NOMO-1 treated with DMSO at 0.1 percent for 48 hours (cell line): Measurements from ENCODE around the gene KLF12.

Experiments
- DNase-seq: peaks from one replicate; lab custom pipeline; 2025; ENCODE audit not compliant: unreplicated experiment; lab: John Stamatoyannopoulos, UW

Gene KLF12

DNA sequence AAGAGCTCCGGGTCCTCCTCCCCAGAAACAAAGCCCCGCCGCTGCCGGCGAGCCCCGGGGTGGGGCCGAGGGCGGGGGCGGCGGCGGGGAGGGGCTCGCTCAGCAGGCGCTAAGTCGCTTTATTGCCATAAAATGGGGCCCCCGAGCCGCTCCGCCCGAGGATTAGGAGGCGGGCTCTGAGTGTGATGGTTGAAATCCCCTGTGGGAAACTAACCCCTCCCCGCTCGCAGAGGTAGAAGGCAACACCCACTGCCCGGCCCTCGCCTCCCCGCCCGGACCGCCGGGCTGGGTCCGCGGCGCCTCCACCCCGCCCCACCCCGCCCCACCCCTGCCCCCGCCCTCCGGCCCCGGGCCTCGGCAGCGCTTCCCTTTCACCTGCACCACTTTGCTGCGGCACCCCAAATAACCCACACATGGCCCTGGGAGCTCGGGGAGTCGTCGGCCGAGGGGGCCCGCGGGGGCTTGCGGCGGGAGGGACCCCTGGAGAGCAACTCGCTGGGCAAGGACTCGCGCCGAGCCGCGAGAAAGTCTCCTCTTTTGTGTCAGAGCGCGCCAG is at the start of gene KLF12:
TSS of gene KLF12 (minus strand) at position 184 of the 556 bp plus-strand sequence.
- DNase-seq: peak; percentile 3

DNA sequence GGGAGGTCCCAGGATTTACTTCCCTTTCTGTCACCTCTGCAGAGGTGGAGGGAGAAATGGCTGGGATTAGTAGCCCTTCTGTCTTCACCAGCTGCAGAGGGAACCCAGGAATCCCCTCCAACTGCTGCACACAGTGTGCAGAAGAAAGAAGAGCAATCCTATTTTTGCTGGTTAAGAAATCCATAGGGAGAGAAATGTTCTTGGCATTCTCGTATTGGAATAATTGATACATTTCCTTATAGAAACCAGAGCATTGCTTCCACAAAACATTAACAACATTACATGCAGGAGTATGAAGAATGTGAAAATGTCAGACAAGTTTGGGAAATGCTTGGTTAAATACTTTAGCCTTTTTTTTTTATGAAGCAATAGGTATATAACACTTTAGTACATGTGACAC is 48.3 kb upstream of the KLF12 start:
- no peak for DNase-seq

DNA sequence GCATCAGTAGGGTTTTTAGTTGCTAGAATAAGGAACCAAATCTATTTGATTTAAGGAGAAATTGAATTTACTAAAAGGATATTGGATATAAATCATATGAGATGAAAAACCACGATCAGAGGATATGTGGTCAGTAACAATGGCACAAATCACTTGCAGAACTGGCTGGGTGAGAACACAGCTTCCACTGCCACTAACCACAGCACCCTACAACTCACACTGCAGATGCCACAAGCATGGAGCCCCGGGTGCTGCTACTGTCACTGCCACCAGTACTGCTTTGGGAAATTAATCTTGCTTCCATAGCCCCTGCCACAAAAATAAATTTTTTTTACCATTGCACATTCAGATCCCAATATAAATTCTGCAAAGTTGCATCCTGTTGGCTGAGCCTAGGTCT is 40.6 kb upstream of the KLF12 start:
- DNase-seq: no peak

DNA sequence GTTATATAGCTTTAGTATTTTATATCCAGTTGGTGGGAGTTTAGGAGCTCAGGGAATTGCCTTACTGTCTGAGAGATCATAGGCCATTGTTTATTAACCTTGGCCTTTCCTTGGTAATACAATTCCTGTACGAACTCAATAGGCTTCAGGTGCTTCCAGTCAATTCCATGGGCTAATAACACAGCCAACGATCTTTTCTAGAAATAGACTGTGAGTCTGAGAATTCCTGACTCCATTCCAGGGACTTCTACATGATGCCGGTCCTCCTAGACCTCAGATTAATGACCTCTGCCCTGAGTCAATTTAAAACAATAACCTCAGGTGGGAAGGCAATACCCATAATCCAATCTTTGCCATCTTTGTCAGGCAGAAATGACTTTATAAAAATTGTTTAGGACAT is 39.6 kb upstream of the KLF12 start:
- no peak for DNase-seq

DNA sequence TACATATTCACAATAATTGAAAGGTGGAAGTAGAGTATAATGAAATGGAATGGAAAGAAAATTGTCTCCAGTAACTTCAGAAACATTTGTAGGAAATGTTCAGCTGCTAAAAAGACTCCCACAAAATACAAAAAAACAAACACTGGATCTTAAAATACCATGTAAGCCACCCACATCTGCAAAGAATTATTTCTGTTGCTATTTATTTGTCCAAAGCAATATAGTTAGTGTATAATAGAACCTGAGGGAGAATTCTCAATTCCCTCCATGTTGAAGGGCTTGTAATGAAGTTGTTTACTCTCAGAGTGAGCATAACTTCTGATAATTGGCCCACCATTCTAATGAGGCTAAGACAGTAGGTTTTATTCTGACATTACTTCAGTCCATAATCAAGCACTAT is 37.4 kb upstream of the KLF12 start:
- DNase-seq: no peak

DNA sequence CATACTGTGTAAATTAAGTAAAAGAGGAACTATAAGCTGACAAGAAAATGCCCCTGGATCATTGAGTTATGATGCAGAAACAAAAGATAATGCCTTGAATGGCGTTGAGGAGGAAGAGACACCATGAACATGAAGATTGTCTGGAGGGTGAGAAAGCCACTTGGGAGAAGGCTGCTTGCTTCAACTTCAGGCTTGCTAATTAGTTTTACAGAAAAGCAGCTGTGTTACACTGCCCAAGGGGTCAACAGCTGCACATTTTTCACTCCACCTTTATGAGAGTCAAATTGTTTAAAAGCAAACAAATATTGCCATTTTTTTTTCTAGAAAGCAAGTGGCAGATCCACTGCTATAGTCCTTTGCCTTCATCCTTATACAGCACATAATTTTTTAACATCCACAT is 35.5 kb upstream of the KLF12 start:
- no peak for DNase-seq

DNA sequence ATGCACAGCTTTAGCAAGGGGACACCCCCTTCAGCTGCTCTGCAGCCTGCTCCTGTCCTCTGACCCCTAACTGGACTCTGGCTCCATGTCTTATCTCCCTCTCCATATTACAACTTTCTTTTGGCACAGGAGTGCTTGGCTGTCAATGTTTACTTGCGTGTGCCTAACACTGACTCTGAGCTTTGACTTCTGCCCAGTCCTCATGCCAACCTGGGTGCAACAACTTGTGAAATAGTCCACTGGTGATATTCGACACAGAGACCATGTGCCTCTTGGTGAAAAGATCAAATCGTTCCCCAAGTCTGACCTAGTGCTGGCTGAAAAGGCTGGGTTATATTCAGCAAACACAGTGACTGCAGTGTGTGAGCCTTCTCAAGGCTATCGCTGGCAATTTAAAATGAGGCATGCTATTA is 34.1 kb upstream of the KLF12 start:
- no peak for DNase-seq

DNA sequence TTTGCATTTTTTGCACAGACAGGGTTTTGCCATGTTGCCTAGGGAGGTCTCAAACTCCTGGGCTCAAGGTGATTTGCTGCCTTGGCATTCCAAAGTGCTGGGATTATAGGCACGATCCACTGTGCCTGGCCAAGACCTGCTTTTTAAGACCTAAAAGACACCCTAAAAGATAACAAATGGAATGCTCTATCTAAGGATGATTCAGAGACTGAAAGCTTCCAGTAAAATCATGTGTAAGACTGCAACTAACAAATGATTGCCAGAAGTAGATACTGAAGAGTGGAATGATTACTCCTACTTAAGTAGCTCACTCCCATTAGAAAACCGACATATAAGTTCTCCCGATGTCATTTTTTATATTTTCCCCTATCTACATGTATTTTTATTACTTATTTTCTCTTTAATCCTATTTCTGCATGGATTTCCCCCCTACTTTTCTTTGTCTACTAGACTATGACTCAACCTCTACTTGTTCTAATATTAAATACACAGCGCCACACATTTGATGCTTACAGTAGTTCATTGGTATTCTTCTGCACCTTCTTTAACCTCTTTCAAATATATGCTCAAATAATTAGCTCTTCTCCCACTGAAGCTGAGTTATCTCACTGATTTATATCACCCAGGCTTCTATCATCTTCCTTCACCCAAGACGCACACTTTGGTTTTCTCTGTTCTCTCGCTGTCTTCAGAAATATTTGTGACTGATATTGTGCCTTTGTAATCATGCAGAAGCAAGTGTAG is 32.2 kb upstream of the KLF12 start:
- no peak for DNase-seq

DNA sequence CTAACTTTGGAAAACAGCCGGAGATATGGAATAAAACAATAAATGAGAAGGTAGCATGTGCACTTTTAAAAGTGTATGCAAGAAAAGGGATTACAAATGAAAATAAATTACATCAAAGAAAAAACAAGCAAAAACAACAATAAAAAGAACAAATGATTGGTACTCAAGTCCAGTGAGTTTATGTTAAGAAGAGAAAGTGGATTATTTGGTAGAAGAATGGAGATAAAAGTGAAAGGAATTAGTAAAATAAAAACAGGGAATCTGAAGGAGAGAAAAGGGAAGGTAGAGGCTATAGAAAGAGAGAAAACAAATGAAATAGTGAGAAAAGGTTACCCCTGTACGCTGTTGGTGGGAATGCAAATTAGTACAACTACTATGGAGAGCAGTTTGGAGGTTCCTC is 28.6 kb upstream of the KLF12 start:
- DNase-seq: no peak

DNA sequence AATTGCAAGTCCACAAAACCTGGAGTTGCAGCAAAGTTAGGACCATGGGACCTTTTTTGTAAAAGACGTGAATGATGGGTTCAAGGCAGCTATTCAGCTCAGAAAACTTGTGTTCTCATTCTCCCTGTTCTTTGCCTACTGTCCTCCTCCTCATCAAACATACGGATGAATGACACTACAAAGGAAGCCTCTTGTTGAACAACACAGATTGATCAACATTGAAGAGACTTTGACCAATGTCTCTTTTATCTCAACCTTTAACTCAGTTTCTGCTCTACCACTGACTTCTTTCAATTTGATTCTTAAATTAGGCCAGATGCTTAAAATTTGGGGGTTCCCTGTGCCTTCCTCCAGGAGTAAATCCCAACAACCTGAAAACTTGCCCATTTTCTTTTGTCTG is 27.9 kb upstream of the KLF12 start:
- DNase-seq: no peak

DNA sequence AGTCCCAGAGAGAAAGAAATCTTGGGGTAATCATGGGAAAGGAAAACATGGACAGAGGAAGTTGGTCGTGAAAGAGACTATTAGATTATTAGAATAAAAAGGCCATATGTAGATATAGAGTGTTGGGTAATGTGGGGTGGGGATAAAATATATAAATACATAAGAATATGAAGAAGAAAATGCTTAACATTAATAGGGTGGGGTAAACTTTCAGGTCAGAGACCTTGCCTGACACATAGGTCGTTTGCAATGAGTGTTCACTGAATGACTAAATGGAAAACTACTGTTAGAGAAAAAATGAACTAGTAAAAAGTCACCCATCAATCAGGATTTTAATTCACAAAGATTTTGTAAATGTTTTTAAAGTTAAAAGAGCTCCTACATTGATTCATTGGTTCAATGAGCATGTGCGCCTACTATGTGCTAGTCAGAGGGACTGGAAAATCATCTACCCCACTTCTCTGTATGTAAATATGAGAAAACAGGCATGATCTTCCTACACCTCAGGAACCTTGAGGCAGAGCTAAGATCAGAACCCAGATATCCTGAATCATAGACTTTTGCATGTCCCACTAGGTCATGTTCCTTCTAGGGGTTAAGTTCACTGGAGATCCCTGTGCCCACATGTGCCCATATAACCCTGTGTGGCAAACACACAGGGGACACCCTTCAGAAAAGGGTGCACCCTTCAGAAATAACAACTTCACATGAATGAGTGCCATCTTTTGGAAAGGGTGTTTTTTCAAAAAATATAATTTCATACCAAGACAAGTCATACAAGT is 24.6 kb upstream of the KLF12 start:
- DNase-seq: no peak

DNA sequence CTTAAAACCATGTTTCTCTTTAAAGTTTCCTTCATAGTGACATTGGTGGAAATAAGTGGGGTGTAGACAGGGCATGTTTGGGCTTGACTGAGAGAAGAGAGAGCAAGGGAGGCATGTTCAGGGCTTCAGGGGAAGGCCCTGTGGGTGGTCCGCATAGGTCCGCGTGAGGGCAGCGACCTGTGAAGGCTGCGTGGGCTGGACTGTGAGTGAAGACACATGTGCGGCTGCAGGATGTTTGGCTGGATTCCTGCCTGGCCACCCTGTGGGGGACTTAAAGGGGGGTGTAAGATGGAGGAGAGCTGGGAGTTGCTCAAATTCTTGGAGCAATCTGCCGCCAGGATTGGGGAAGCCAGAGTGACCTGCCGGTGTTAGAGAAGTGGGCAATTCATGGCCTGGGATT is 23.8 kb upstream of the KLF12 start:
- no peak for DNase-seq

DNA sequence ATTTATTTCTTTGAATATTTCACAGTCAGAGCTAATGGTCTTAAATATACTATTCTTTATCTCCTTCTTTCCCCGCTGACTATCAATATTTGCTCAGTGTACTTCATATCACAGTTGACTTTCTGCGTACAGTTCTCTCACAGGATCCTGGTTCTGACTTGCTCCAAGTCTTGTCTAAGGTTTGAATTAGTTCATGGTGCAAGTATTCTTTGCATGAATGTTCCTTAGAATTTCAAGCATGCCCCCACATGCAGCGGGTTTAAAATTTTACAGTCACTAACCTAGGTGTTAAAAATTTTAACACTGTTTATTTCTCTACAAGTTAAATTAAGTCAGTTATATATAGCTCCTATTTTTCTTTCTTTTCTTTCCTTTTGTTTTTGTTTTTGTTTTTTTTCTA is 20.8 kb upstream of the KLF12 start:
- DNase-seq: no peak

DNA sequence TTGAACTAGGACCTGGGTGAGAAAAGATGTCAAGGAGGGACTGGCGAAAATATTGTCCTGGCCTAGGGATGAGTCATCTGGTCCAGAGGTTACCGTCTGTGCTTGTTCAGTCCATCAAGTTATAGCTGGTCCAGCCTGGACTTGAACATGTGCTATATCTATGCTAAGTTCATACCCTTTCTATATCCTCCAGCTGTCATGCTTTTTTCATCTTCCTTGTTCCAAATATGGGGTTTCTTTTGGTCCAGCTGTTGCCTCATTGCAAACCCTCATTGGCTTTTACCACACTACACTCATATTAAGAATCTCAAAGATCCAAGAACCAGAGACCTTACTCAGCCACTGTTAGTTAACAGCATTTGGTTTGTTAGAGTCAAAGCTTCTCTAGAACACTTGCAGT is 19.1 kb upstream of the KLF12 start:
- no peak for DNase-seq

DNA sequence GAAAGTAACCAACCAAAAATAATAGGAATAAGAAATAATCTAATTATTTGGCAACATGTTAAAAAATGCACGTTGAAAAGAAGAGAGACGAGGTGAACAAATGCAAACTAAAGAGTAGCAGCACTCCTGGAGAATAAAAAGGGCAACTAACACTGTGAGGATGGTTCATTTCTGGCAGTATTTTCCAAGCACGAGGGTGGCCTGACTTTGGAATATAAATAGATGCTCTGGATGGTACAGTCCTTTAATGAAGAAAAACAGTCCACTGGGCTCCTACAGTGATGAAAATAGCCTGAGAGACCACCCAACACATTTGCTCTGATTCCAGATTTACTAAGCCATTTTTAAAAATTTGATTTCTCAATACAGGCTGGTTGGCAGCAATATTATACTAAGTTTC is 17.7 kb upstream of the KLF12 start:
- no peak for DNase-seq

DNA sequence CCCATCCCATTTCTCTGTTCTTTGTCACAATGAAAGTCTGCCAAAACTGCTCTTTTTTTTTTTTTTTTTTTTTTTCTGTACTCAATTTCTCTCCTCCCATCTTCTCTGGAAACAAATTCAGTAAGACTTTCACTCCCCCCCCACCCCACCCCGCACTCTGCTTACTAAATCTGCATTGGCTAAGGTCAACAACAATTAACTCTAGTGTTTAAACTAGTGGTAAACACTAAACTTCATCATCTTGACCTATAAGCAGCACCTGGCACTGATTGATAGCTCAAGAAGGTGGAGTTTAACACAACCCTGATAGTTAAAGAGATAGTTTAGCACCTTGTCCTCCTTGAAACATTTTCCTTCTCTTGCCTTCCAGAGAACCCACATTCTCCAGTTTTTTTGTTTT is 14.1 kb upstream of the KLF12 start:
- no peak for DNase-seq

DNA sequence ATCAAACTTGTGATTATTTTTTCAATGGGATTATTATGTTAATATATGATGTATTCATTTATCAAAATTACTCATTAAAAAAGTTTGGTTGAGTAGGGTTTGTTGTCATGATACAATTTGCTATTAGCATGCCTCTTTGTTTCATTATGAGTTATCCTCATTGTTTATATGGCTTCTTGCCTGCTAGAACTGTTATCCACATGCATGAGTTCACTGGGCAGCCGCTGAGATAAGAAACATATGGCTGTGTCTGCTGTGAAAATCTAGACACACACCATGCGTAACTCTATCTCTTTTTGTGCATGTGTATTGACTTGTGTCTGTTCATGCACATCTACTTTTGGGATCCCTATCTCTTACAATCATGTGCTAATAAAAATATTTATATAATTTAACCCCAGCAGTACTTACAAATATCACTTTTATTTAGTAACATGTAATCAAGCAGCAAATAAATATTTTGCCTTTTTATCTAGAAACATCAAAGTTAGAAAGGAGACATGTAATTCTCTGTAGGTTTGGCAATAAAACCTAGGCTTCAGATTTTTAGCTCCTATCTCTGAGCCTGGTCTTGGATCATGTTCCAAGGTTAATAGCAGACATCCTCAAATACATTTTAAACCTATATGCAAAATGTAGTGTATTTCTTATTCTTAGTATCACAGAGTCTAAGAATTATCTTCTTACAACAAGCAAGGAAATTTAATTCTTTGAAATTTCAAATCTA is 11.2 kb upstream of the KLF12 start:
- DNase-seq: no peak

DNA sequence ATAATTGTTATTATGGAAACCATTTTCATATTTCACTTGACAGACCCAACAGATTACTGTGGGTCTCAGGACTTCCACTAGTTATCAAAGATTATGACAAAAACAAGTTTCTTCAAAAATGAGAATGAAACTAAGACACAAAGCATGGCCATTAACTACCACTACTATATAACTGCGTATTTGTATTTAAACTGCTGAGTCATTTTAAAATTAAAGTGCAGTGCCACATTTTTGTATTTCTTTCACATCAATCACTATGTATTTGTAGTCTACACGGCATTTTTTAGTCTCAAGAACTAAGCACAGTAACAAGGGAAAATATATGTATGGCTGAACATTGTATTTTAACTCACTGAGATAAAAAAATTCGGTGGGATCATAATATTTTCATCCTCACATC is 10.1 kb upstream of the KLF12 start:
- DNase-seq: no peak

DNA sequence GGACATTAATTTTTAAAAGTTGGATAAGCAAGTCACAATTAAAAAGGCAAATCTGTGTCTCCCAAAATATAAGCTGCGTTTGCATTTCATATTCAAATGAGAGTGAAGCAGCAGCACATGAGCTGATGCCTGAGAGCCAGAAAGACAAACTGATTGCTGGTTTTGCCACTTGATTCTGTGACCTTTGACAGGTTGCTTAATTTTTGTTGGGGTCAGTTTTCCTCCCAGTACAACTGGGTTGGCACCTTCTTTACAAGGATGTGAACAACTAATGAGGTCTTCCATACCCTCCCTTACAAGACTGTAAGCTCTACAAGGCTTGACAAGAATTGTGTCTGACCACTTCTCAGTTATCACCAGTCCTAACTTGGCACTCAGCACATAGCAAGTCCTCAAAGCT is 8.1 kb upstream of the KLF12 start:
- DNase-seq: no peak

DNA sequence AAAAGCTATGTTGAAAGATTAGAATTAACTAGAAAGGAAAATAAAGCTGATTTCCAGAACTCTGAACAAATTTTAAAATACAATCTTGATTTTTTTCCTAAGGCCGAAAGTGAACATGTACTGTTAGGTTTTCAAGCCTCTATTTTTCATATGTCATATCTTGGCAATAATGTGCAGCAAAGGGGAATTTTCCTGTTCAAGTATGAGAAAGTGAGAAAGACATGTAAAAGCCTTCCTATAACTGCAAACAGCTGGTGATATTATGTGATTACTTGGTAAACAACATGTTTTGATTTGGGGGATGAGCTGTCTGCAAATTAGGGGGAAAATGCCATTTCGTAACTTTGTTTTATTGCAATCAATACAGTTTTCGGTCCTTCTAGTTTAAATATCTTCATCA is 4.0 kb upstream of the KLF12 start:
- DNase-seq: no peak

DNA sequence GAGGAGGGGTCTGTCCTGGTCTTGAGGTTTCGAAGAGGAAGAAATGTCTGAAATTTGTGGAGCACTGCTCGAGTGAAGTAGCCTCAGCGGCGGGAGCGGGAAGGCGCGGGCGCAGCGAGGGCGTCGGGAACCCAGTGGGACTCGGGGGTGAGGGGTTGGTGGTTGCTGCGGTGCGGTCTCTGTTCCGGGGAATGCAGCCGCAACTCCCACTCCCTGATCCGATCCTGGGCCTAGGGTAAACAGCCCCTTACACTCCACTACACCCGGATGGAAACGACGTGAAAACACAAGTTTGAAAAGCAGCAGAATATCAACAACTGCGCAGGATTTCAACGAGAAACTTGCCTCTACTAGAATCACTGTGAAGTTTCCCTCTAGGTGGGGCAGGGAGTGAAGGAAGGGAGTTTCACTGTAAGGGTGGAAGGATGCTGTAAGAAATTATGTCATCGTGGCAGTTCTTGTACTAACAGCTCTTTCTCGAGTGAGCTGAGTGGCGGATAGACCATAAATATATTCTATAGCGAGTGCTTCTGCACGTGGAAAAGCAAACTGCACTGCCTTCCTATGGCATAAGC is 2.0 kb upstream of the KLF12 start:
- DNase-seq: no peak
